Measurements from ENCODE around the gene GAS6.
"Not testable (repeated sequence)": the region's sequence is repeated elsewhere in the genome, so short reads cannot be mapped to it uniquely, and the experiment has no call there.

Gene GAS6

DNA sequence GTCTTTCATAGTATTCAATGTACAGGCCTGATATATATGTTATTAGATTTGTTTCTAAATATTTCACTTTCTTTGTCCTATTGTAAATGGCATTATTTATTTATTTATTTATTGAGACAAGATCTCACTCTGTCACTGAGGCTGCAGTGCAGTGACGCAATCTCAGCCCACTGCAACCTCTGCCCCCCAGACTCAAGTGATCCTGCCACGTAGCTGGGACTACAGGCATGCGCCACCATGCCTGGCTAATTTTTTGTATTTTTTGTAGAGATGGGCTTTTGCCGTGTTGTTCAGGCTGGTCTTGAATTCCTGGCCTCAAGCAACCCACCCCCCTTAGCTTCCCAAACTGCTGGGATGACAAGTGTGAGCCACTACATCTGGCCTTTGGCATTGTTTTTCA, 5.4 kb upstream of the GAS6 start:
- no peak for DNase-seq

GRCh38 chr13:113867913-113868312, 4.0 kb upstream of the GAS6 start:
- not testable (repeated sequence) for DNase-seq

GRCh38 chr13:113865427-113865826, 1.6 kb upstream of the GAS6 start:
- no peak for DNase-seq

- DNase-seq, result no peak
These were observed 506 bp upstream of the GAS6 start for GRCh38 chr13:113864273-113864890.

DNA sequence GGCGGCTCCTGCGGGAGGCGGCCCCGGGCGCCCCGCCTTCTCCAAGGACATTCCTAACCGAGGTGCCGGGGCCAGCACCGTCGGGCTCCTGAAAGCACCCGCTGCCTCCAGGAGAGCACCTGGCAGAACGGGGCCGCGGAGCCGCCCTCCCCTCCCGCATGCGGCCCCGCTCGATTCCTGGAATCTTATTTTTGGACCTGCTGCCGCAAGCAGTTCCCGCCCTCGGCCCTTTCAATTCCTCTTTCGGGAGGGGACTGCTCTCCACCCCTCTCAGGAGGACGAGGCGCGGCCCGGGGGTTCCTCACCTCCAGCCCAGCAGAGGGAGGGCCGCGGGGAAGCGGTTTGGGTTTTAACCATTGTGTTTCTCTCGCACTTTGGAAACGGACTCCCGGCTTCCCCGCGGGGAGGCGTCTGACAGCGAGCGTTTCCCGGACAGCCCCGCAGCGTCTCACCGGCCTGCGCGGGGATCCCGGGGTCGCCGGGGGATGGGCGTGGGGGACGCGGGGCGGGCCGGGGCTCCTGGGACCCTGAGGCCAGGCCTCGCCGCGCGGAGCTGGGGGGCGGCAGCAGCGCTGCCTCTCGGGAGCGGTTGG, 849 bp downstream of the GAS6 start:
- DNase-seq, result peak in 9 of 56 donors; percentile 25 to 64 (median 46)

GRCh38 chr13:113862191-113862930, 1.5 kb downstream of the GAS6 start:
- DNase-seq, result peak in 1 of 56 donors; percentile 44

DNA sequence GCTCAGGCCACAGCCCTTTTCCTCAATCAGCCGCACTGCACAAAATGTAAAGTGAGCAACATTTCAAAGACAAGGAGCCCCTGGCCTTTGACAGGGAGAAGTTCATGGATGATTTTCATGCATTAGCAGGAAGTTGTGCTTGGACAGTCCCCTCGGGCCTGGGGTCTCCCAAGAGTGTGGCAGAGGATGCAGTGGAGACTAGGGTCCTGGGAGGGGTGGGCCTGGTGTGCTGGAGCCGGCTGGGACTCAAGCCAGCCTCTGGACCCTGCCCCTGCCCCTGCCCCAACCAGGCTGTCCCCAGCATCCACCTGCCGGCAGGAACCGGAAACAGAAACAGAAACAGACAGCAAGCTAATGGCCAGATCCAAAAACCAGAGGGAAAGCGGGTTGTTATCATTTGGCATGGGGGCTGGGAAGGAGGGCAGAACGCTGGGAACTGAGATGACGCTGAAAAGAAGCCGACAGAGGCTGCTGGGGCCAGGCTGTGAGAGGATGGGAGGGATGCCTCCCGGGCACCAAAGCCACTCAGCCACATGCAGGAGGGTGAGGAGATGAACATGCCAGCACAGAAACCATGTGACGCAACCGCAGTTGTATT, 2.3 kb downstream of the GAS6 start:
- DNase-seq, result no peak

- DNase-seq, result no peak
These were observed 3.0 kb downstream of the GAS6 start for GRCh38 chr13:113860665-113861432.

DNA sequence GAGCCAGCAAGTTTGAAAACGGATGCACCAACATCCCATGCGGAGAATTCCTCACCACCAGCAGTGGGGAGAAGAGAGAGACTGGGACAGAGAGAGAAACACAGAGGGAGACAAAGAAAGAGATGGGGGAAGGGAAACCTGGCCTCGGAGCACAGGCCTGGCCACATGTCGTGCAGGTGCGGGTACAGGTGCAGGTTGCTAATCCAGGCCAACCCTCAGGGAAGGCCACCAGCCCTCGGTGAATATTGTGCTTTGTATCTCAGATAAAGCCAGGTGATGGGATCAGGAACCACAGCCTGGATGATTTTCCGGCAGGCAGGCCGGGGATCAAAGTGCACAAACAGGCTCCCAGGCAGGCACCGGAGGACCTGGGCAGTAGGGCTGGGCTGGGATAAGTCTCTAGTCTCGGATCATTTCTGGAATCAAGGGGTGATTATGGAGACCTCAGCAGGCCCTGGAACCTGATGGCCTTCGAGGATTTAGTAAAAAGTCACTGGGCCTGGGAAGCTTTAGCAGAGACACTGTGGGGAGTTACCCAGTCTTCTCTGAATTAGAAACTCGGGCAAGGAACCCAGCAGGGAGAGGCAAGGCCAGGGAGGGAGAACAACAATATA, 3.7 kb downstream of the GAS6 start:
- DNase-seq, result no peak

DNA sequence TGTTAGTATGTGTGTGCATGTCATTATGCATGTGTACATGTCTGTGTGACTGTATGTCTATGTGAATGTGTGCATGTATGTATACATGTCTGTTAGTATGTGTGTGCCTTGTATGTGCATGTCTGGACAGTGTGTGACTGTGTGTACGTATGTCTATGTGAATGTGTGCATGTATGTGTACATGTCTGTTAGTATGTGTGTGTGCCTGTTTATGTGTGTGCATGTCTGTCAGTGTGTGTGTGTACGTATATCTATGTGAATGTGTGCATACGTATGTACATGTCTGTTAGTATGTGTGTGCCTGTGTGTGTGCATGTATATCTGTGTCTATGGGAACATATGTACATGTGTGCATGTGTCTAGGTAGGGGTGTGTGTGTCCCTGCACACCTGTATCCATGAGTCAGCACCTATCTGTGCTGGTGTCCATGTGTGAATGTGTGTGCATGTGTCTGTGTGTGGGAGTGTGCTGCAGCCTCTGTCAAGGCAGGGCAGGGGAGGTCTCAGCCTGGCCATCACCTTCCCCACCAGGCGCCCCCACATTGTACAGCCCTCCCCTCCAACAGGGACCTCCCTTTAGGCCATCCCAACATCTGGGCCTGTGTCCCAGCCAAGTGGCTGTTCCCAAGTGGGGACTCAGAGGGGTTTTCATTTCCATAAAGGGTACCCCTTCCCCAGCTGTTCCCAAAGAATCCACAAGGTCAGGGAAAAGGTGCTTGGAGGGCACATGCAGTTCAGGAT, 4.4 kb downstream of the GAS6 start:
- DNase-seq, result no peak

DNA sequence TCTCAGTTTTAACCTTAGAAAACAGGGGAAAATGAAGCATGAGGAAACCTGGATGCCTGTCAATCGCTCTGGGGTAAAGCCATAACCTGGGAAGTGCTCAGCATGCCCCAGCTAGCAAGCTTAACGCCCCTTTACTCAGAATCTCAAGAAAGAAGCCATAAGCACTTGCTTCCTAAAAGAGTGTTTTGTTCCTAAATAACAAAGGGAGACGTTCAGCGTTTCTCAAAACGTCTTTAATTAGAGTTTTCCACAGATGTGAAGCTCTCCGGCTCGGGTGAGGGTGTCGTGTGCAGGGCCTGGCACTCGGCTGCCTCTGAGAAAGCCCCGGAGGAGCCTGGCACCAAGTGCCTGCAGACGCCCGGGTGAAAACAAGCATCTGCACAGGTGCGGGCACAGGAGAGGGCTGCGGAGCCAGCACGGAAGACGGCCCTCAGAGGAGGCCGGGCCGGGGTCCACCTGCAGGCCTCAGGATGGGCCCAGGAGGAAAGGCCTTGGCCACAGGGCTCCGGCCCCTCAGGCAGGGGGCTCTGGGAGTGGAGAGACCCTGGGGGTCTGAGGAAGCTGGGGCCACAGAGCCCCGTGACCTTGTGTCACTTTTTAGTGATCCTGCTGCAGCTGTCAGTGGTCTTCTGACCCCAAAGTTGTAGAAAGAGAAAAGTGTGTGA, 6.2 kb downstream of the GAS6 start:
- DNase-seq, result peak in 4 of 56 donors; percentile 23 to 28 (median 26)

DNA sequence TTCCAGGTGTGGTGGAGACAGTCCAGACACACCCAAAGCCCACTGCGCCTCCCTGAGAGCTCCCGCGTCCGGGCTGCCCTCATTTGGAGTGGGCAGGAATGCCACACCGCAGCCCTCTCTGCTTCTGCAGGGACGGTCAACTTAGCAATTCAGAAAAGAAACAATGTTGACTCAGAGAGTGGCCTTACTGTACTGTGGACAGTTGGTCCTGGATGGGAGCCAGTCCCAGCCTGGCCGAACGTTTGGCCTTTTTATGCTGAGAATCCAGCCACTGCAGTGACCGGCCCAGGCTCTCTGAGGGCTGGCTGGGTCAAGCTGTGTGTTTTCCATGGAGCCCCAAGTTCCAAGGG, 7.2 kb downstream of the GAS6 start:
- DNase-seq, result peak in 4 of 56 donors; percentile 16 to 54 (median 30)

DNA sequence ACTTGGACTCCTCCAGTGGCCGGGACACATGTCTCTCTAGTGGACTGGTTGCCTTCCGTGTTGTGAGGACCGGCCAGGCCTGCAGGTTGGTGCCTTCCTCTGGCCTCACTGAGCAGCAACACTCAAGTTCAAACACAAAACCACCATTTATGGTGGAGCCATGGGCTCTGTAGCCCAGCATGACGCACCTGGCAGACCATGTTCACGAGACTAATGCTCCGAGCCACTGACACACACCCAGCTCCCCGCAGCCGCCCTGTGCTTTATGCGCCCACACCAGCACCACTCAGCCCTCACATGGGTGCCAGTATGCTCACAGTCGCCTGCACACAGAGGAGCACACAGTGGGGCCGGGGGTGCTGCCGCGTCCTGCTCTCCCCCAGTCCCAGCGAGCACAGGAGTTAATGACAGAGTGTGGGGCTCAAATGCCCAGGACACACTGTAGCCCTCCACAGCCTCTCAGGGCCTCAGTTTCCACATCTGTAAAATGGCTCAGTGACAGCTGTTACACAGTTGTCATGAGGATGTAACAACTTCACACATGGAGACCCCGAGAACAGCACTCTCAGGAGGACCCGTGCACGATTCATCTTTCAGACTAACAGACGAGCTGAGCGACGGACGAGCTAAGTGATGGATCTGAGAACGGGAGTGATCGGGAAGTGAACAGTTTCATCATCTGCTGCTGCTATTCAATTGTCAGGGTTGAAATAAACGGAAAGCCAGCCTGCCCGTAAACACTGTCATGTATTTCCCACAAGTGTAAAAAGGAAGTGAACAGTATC, 7.8 kb downstream of the GAS6 start:
- DNase-seq, result no peak

GRCh38 chr13:113855012-113855921, 8.6 kb downstream of the GAS6 start:
- DNase-seq, result peak in 2 of 56 donors; percentile 37 to 40

DNA sequence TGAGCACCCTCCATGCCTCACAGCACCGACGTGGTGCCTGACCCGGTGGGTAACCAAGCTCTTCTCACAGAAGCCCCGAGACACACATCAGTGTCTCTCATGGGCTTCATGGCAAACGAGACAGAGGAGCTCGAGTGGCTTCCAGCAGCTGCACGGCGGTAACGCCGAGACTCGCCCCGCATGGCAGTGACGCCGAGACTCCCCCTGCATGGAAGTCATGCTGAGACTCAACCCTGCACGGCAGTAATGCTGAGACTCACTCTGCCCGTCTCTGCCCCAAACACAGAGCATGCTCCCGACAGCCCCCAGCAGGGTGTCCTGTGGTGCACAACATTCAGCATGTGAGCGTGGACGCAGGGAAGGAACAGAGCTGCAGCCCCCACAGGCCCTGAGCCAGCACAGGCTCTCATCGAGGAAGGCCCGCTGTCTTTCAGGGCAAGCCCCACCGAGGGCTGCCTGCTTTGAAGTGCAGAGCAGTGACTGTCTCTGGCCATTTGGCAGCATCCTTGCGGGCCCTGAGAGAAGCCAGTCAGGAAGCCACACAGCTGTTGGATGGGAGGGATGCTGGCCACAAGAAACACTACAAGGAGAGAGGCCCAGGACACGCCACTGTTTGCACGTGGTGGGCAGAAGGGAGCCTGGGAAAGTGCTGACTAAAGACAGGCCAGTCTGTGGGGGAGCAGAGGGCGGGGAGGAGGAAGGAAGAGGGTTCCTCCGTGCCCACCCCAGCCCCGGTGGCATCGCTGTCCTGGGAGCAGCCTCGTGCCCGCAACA, 9.5 kb downstream of the GAS6 start:
- DNase-seq, result peak in 22 of 56 donors; percentile 18 to 60 (median 38)

GRCh38 chr13:113853518-113854237, 10.2 kb downstream of the GAS6 start:
- DNase-seq, result no peak

Measured in nucleus accumbens (tissue), 56 donors.